HT-29 (cell line): ENCODE data around the gene PTGDS. TPM values are rescaled to one million over a fixed set of nuclear protein-coding genes. Genes with fewer than 3 reads are reported as not detected.
A peak's percentile ranks its signal among the peaks of the same experiment; 100 is the strongest.

Source experiments
- DNase-seq: peaks from one replicate; pipeline ENCODE4 v3.0.0-alpha.2; 2015; ENCODE audit warnings: low spot score
- total RNA-seq: library from RNA; depleted of rRNA; stranded (reverse); fragments of >200 nt; shearing (Covaris generic); gene quantifications from 2 replicates; pipeline ENCODE4 v1.2.3, GENCODE V29; 2014

Gene PTGDS
- total RNA-seq, 1 experiment from 2014 or later: not detected

DNA sequence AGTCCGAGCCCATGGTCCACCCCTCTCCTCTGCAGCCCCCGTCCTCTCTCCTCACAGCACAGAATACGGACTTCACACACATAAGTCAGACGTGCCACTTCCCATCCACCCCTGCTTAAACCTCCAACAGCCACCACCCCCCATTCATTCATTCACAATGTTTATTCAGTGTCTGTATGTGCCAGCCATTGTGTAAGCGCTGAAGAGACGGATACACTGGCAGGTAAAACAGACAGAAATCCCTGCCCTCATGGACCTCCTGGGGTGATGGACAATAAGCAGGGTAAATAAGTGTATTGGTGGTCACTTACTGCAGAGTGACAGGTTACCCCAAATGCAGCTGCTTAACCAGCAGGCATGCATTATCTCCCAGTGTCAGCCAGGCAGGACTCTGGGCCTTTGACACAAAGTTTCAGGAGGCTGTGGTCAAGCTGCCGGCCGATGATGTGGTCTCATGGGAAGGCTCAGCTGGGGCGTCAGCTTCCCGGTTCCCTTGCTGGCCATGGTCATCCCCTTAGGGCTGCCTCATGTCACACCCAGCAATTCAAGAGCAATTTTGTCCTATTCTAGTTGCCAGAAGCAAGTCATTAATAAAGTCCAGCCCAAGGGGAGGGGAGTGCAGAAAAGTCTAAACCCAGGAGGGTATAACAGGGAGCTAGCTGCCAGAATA, 13.1 kb downstream of the PTGDS start:
- DNase-seq: no peak

DNA sequence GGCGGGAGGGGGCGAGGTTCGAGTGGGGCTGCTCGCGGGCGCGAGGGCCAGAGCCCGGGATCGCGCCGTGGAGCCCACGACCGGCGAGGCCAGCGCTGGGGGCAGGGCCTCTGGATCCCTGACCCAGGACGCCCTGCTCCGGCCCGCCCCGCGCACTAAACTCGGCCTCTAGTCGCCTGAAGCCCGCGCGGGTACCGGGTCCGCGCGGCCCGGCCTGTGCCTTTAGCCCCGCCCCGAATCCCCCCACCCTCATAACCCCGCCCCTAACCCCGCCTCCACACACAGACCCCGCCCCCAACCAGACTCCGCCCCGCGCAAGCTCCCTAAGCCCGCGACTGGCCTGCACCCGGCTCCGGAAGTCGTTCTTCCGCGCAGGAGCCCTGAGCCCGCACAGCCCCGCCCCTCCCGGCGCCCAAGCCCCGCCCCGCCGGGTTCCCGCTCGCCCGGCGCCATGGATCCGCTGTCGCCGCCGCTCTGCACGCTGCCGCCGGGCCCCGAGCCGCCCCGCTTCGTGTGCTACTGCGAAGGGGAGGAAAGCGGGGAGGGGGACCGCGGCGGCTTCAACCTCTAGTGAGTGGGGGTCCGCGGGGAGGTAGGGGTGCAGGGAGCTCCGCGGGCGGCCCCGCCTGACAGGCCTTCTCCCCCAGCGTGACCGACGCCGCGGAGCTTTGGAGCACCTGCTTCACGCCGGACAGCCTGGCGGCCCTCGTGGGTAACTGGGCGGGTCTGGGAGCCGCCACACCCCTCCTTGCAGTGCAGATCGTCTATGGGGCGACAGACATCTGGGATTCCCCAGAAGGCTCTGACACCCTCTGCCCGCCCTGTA, 14.9 kb downstream of the PTGDS start, which contains the start of gene PAXX:
PAXX (plus strand) TSS at position 430 of the 826 bp plus-strand sequence; CDS start at position 452, 22 bp downstream.
- DNase-seq: peak; percentile 93

DNA sequence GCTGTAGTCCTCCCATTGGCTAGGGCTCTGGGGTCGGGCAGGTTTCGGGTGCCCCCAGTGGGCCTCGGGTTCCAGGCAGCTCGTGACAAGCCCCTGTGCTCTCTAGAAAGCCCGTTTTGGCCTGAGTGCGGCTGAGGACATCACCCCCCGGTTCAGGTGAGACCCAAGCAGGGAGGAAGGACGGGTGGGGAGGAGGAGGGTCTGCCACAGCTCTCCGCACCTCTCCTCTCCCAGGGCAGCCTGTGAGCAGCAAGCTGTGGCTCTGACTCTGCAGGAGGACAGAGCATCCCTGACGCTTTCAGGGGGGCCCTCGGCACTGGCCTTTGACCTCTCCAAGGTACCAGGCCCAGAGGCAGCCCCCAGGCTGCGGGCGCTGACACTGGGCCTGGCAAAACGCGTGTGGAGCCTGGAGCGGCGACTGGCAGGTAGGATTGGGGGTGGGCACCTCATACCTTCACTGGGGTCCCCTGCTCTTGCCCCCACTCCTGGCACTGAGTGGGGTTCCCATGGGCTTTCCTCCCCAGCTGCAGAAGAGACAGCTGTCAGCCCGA, 15.6 kb downstream of the PTGDS start:
- DNase-seq: no peak

DNA sequence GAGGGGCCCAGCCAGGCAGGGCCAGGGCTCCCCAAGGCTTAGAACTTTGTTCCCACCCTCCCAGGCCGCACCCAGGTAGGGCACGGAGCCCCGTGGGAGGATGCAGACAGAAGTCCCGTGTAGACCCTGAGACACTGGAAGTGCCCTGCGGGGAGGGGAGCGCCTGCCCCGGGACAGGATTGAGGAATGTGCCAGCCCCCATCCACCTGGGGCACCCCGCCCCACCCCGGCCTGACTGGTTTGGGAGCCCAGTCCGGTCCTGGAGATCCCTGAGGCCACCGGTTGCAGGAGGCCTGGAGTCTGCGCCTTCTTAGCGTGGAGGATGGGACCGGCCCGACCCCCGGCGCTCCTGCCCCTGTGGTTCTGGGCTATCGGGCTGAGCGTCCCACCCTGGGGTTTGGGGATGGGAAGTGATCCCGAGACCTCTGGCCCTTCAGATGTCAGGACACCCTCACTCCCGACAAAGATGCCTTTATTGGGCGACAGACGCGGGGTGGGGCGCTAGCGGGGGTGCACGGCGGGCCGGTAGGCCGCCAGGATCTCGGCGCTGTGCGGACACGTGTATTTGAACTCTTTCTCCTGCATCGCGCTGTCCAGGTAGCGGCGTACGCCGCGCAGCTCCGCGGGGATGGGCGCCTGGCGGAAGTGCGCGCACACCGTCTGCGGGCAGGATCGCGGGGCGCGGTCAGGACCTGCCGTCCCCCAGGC, 17.0 kb downstream of the PTGDS start:
- DNase-seq: no peak

DNA sequence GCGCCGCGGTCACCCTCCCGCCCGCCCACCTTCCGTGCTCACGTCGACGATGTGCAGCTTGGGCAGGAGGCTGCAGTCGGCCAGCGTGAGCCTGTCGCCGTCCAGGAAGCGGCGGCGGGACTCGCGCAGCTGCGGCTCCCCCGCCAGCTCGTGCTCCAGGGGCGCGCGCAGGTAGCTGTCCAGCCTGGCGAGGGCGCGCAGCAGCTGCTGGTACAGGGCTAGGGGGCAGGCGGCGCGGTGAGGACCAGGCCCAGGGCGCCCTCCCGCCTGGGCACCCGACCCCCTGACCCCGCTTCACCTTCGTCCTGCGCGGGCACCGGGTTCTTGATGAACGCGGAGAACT, 17.6 kb downstream of the PTGDS start:
- no peak for DNase-seq

DNA sequence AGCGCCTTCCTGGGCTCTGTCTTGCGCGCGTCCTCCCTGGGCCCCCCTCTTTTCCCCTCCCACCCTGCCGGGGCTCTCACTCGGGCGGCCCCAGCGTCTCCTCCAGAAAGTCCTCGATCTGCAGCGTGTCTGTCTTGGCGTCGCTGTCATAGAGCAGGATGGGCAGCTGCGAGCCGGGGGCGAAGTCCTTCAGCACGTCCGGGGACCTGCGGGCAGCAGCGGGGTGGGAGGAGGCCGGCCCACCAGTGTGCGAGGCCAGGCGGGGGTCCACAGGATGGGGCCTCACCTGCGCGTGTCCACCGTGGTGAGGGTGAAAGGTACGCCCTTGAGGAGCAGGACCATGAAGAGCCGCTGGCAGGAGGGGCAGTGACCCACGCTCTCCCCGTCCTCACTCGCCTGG, 18.1 kb downstream of the PTGDS start:
- no peak for DNase-seq

DNA sequence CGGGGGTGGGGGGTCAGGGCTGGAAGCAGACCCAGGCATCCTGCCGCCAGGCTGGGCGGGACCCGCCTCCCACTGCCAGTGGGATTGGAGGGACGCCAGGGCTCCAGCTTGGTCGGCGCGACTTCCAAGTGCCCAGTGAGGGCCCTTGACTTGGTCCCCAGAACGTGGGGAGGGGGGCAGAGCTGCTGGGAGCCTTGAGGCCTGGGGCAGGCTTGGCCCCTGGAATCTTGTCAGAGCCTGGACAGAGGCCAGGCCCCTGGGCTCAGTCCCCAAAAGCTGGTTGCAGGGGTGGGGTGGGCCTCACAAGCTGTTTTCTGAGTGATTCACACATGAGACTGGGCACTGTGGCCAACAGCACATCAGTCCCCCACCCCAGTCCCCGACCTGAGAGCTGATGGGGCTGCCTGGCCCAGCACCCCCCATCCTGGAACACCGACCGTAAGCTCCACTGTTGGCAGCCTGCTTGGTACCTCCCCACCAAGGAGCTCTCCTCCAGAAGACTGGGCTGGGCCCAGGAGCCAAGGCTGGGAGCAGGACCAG, 18.5 kb downstream of the PTGDS start:
- DNase-seq: peak; percentile 46

DNA sequence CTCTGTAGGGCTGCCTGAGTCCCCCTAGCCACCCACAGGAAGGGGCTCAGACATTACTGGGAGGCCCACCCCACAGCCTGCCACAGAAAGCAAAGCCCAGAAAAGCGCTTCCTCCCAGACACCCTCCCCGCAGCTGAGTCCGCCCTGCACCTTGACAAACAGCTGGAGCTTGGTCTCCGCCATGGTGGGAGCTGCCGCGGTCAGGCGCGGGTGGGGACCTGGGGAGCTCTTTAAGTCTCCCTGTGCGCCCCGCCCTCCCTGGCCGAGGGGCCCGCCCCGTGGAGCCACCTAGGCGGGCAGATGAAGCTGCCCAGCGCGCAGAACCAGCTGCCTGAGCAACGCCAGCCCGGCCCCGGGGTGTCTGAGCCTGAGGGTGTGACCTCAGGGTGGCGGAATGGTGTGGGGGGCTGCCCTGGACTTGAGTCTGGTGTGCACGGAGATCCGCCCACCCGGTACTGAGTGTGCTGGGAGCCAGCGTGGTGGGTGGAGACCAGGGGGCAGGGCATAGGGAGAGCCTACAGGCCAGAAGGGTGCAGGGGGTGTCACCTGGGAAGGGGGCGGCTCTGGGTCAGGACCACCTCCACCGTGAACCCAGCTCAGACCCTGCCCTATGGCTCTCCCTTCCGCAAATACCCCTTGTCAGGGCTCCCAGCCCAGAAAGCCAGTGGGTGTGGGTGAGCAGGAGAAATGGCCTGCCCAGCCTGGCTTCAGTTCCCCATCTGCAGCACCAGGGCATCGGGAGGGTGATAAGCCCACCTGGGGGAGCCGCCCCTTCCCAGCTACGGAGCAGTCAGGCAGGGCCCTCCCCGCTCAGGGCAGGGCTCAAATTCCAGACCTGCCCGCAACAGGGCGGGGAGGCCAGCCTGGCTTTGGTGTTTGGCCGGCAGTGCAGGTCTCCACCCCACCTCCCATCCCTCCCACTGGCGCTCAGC, 19.3 kb downstream of the PTGDS start, which contains the start of gene CLIC3:
CLIC3 (minus strand) TSS at position 208 of the 932 bp plus-strand sequence; CDS start at position 183, 25 bp downstream.
- peak; percentile 81 for DNase-seq

DNA sequence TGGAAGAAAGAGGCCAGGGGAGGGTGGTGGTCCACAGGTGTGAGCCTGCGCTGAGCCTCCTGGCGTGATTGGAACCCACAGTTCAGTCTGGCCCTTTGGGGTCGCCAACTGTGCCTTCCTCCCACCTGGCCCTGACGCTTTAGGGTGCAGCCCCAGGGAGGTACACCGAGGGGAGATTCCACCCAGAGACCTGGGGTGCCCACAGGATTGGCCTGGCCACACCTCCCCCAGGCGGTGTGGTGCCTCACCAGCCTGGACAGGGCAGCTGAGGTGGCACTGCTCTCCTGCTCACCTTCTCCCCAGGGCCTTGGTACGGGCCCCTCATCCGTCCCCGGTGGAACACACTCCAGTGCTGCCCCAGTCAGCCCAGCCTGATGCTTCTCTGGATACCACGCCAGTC, 20.1 kb downstream of the PTGDS start:
- DNase-seq: peak; percentile 42

DNA sequence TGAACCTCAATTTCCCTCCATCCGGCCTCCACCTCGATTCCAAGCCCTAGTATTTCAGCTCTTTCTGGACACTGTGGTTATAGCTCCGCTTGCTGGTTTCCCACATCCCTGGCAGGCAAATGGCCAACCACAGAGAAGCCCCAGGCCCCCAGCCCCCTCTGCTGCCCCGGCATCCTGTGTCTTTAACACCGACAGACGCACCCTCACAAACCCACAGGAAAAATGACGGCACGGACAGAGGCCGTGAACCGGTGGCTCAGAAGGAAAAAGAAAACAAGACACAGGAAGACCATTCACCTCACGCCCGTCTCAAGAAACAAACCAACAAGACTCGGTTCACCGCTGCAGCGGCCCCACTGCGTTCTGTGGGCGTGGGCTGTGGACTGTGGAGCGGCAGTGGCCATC, 20.5 kb downstream of the PTGDS start:
- DNase-seq: peak; percentile 27

DNA sequence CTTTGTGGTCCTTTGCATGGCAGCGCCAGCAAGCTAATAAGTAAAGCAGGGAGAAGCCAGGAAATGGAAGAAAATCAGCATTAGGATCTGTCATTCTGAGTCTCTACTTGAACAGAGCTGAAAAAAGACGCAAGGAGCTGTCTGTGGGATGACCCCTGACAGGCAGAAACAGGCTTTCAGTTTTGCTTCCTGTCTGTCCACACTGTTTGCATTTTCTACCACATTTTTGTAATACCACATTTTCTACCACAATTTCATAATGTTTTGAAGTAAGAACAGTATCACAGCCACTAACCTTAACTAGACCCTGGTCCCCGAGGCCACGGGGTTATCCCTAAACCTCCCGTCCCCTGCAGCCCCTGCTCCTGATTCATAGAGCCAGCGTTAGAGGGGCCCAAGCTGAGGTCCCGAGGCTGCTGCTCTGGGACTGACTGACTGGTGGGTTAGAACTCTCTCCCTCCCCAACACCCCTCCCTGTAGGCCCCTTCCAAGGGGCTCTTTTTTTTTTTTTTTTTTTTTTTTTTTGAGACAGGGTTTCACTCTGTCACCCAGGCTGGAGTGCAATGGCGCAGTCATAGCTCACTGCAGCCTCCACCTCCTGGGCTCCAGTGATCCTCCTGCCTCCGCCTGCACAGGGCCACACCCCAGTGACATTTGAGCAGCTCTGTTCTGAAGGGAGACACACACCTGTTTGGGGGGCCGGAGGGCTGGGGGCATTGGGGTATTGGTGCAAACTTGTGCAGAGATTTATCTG, 23.1 kb downstream of the PTGDS start:
- DNase-seq: no peak

DNA sequence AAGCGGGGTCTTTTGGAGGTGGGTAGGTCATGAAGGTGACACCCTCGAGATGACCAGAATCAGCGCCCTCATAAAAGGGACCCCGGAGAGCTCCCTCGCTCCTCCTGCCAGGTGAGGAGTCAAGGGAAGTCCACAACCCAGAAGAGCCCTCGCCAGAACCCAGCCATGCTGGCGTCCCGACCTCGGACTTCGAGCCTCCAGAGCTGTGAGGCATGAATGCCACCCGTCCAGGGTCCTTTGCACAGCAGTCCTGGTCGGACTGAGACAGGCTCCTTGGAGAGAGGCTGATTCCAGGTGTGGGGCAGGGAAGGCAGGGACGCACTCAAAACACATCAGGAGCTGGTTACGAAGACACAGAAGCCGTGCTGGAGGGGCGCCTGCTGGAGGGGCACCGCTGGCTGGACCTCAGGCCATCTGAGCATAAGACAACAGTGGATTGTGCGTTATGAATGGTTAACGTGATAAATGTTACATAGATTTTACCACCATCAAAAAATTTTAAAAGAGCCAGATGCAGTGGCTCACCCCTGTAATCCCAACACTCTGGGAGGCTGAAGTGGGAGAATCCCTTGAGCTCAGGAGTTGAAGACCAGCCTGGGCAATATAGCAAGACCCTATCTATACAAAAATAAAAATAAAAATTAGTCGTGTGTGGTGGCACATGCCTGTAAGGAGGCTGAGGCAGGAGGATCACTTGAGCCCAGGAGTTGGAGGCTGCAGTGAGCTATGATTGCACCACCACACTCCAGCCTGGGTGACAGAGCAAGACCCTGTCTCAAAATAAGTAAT, 24.7 kb downstream of the PTGDS start:
- DNase-seq: no peak

DNA sequence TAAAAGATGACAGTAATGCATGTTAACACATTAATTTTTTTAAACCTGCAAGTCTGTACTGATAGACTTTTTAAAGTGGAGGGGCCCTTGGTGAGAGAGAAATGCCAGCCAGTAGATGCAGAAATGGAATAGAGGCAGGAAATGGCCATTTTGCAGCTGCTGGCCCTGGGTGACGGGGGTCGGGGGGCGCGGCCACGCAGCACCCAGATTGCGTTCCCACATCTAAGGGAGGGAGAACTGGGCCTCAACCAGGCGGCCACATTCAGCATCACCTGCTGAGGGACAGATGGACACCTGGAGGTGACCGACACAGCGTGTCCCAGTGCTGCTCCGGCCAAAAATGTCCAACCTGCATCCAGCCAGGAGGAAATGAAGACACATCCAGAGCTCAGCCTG, 25.3 kb downstream of the PTGDS start:
- no peak for DNase-seq

DNA sequence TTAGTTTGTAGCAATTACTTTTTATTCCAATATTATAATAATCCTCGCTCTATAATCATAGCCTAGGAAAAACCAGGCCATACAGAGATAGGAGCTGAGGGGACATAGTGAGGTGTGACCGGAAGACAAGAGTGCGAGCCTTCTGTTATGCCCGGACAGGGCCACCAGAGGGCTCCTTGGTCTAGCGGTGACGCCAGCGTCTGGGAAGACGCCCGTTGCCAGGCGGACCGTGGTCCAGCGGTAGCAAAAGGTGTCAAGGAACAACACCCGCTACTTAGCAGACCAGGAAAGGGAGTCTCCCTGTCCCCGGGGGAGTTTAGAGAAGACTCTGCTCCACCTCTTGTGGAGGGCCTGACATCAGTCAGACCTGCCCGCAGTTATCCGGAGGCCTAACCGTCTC, 27.0 kb downstream of the PTGDS start:
- peak; percentile 36 for DNase-seq

DNA sequence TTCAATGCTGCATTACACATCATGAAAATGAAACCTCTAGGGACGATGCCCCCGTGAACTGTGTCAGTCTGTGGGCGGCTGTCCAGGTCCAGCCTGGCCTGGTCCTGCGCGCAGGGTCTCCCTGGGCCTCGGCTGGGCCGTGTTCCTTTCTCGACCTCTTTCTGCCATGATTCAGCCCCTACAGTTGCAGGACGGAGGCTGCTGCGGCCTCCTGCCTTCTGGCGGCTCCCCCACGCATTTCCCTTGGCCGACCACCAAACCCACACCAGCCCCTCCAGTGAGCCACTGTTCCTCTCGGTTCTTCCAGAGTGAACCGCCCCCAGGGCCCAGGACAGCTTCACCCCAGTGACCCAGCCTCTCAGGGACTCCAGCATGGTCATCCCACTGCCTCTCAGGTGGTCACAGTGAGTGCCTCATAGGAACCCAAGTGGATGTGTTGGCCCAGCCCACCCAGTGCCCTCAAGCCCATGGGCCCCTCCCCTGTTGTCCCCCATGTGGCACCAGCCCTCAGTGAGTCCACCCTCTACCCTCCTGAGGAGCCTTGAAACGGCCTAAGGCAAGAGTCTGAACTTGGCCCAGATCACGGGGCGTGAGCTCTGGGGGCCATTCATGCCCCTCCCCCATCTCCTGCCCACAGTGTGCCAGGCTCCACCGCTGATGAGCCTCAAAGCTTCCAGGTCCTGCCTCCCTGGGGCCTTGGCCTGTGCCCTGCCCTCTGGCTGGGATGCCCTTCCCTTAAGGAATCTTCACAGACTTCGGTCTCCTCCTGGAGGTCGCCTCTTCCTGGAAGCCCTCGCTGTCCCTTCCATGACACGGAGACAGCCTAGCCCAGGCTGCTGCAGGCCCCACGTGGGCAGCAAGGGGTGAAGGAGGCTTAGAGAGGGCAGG, 29.1 kb downstream of the PTGDS start:
- no peak for DNase-seq

DNA sequence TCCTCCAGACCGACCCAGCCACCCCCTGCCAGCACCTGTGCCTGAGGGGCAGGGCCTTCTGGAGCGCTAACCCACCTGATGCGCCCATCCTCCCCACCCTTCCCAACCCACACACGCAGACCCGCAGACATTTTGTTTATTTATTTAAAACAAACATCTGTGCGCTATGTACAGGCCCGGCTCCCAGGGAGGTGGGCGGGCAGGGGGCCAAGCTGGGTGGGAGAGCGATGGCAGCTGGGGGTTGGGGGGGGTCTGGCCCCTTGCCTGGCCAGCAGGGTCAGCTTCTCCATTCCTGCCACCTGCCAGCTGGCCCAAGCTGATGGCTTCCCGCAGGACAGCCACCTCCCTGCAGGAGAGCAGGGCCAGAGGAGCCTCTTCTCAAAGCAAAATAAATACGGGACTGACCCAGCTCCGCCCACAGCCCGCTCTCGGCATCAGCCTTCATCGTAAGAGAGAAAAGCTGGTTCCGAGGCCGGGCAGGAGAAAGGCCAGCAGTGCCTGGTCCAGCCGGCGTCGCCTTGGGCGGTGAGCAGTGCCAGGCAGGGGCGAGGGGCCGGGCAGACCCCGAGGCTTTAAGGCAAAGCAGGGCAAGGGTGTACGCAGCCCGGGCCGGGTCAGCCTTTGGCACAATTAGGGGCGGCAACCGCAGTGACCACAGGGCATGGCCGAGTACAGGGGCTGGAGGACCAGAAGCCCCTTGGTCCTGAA, 30.0 kb downstream of the PTGDS start:
- DNase-seq: no peak

DNA sequence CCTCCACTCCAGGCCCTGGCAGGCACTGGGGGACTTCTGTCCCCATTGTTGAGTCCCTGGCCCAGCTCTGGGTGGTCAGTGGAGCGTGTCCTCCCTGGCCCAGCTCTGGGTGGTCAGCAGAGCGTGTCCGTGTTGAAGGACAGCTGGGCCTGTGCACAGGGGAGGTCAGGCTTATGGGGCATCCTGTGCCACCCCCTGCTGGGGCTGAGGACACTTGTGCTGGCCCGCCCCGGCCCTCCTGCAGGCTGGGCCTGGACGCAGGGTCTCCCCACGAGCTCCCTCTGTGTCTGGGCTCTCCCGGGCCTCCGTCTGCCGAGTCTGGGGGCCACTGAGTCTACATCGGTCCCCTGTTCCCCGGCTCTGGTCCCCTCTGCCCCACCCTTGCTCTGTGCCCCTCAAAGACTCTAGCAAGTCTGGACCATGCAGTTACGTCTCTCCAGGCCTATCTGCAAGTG, 30.5 kb downstream of the PTGDS start:
- DNase-seq: no peak
